SU-DHL-6 (cell line): Measurements from ENCODE around the gene GBF1.

Source experiments
- CTCF ChIP-seq: fragments of 200-600 bp; sonication (generic); IDR thresholded peaks from one replicate; pipeline ENCODE4 v1.5.1; 2017; ENCODE audit warnings: antibody characterized with exemption, mild to moderate bottlenecking, low read length, moderate library complexity; ENCODE audit not compliant: insufficient read depth, poor library complexity, severe bottlenecking
- EZH2phosphoT487 ChIP-seq: fragments of 200-600 bp; sonication (generic), shearing (Covaris generic); conservative IDR thresholded peaks from 2 replicates; pipeline ENCODE4 v1.6.1; 2018; ENCODE audit warnings: mild to moderate bottlenecking, antibody characterized with exemption, low read length, moderate library complexity, mixed read lengths

DNA sequence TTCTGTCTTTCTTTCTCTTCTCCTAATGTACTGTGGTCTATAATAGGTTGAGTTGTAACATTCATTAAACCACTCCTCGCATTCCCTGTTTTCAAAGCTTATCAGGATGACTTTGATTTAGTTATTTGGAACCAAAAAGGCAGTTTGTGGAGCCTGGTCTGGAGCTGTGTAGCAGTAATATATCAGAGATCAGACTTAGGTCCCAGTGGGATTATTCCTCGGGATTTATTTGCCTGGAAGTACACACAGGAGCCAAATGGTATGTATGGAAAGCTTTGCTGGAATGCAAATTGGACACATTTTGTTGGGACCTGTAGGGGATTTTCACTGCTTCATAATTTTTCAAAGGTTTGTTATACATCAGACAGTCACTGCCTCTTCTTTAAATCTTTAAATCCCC, 40.9 kb downstream of the GBF1 start:
- no peak for TF ChIP-seq CTCF
- TF ChIP-seq EZH2phosphoT487, result no peak
